MM.1S (cell line): Measurements from ENCODE around the gene JPH4.

ENCODE experiments used
- EZH2phosphoT487 ChIP-seq: fragments of 300-600 bp; sonication (generic); IDR thresholded peaks from 2 replicates; pipeline ENCODE4 v1.6.1; 2018; ENCODE audit warnings: antibody characterized with exemption, low read length
- TF ChIP-seq, protein P1 (sequence below): fragments of 300-600 bp; sonication (generic); IDR thresholded peaks from 2 replicates; pipeline ENCODE4 v1.5.1; 2016; ENCODE audit warnings: antibody characterized with exemption, low read length, mixed read lengths

DNA sequence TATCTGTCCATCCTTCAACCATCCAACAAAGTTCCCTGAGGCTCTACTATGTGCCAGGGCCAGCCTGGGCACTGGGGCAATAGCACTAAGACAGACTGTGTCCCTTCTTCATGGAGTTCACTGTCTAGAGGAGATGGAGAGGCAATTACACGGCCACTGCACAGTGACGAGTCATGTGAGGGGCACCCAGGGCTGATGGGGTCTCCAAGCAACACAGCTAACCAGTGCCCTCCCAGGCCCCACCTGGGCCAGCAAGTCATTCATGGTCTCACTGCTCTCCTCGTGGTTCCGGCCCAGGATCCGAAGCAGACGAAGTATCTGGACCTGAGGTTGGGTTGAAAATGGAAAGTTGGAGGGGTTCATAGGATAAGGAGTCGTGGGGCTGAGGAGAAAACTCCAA lies 13.7 kb downstream of the JPH4 start:
- TF ChIP-seq, protein P1, sequence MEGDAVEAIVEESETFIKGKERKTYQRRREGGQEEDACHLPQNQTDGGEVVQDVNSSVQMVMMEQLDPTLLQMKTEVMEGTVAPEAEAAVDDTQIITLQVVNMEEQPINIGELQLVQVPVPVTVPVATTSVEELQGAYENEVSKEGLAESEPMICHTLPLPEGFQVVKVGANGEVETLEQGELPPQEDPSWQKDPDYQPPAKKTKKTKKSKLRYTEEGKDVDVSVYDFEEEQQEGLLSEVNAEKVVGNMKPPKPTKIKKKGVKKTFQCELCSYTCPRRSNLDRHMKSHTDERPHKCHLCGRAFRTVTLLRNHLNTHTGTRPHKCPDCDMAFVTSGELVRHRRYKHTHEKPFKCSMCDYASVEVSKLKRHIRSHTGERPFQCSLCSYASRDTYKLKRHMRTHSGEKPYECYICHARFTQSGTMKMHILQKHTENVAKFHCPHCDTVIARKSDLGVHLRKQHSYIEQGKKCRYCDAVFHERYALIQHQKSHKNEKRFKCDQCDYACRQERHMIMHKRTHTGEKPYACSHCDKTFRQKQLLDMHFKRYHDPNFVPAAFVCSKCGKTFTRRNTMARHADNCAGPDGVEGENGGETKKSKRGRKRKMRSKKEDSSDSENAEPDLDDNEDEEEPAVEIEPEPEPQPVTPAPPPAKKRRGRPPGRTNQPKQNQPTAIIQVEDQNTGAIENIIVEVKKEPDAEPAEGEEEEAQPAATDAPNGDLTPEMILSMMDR: no peak
- TF ChIP-seq EZH2phosphoT487: no peak
